ENCODE measurements around the gene CD300LG.

- TF ChIP-seq, protein P1, sequence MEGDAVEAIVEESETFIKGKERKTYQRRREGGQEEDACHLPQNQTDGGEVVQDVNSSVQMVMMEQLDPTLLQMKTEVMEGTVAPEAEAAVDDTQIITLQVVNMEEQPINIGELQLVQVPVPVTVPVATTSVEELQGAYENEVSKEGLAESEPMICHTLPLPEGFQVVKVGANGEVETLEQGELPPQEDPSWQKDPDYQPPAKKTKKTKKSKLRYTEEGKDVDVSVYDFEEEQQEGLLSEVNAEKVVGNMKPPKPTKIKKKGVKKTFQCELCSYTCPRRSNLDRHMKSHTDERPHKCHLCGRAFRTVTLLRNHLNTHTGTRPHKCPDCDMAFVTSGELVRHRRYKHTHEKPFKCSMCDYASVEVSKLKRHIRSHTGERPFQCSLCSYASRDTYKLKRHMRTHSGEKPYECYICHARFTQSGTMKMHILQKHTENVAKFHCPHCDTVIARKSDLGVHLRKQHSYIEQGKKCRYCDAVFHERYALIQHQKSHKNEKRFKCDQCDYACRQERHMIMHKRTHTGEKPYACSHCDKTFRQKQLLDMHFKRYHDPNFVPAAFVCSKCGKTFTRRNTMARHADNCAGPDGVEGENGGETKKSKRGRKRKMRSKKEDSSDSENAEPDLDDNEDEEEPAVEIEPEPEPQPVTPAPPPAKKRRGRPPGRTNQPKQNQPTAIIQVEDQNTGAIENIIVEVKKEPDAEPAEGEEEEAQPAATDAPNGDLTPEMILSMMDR (IDR thresholded peaks at IDR 0.05; ENCODE audit: low read length) = no peak
- TF ChIP-seq EZH2 (optimal IDR thresholded peaks at IDR 0.05; ENCODE audit: low read depth, low read length) = no peak
These were observed 11.1 kb downstream of the CD300LG start for GRCh38 chr17:43857957-43858600.

Measured in MM.1S (cell line).